Measurements from ENCODE around the gene LDB2.

Gene LDB2

GRCh38 chr4:16790508-16790907 is 107.9 kb downstream of the LDB2 start:
- no peak for DNase-seq

GRCh38 chr4:16788868-16789267 is 109.6 kb downstream of the LDB2 start:
- no peak for DNase-seq

- no peak for DNase-seq
Observed at GRCh38 chr4:16785793-16786527, 112.5 kb downstream of the LDB2 start.

GRCh38 chr4:16783119-16783518 is 115.3 kb downstream of the LDB2 start:
- no peak for DNase-seq

- DNase-seq: no peak
Observed at GRCh38 chr4:16779028-16779675, 119.3 kb downstream of the LDB2 start.

- DNase-seq: no peak
Observed at GRCh38 chr4:16777726-16778125, 120.7 kb downstream of the LDB2 start.

- no peak for DNase-seq
Observed at GRCh38 chr4:16775411-16776154, 122.9 kb downstream of the LDB2 start.

- no peak for DNase-seq
Observed at GRCh38 chr4:16772366-16772850, 126.0 kb downstream of the LDB2 start.

- no peak for DNase-seq
Observed at GRCh38 chr4:16770710-16771285, 127.6 kb downstream of the LDB2 start.

- DNase-seq: no peak
Observed at GRCh38 chr4:16767861-16768260, 130.6 kb downstream of the LDB2 start.

- no peak for DNase-seq
Observed at GRCh38 chr4:16767251-16767650, 131.2 kb downstream of the LDB2 start.

- no peak for DNase-seq
Observed at GRCh38 chr4:16765546-16765945, 132.9 kb downstream of the LDB2 start.

- DNase-seq: no peak
Observed at GRCh38 chr4:16764622-16765021, 133.8 kb downstream of the LDB2 start.

GRCh38 chr4:16760617-16761363 is 137.7 kb downstream of the LDB2 start:
- no peak for DNase-seq

- DNase-seq: no peak
Observed at GRCh38 chr4:16759931-16760582, 138.4 kb downstream of the LDB2 start.

- no peak for DNase-seq
Observed at GRCh38 chr4:16758816-16759215, 139.6 kb downstream of the LDB2 start.

GRCh38 chr4:16758255-16758654 is 140.2 kb downstream of the LDB2 start:
- no peak for DNase-seq

GRCh38 chr4:16757080-16757521 is 141.3 kb downstream of the LDB2 start:
- DNase-seq: no peak

- no peak for DNase-seq
Observed at GRCh38 chr4:16754104-16754503, 144.3 kb downstream of the LDB2 start.

GRCh38 chr4:16752150-16752549 is 146.3 kb downstream of the LDB2 start:
- DNase-seq: no peak

GRCh38 chr4:16750882-16751642 is 147.4 kb downstream of the LDB2 start:
- DNase-seq: no peak
